Testis (tissue), 3 donors: ENCODE results near the gene ANKRD11. TPM values are rescaled to one million over a fixed set of nuclear protein-coding genes. Genes with fewer than 3 reads are reported as not detected.

Experiments used
- DNase-seq: peaks from one replicate; pipeline ENCODE4 v3.0.0-alpha.2; 2019
- H3K27ac ChIP-seq, 2 donors: fragments of 200-600 bp; sonication (generic); one replicate each; pipeline ENCODE4 v1.5.1; 2019
- H3K27me3 ChIP-seq: fragments of 200-600 bp; sonication (generic); one replicate; pipeline ENCODE4 v1.5.1; 2019
- H3K36me3 ChIP-seq: fragments of 200-600 bp; sonication (generic); one replicate; pipeline ENCODE4 v1.5.1; 2017; ENCODE audit warnings: low read depth; ENCODE audit errors: missing control alignments
- H3K4me1 ChIP-seq: fragments of 200-600 bp; sonication (generic); one replicate; pipeline ENCODE4 v1.5.1; 2019
- H3K4me3 ChIP-seq, 2 donors: fragments of 200-600 bp; sonication (generic); one replicate each; pipeline ENCODE4 v1.5.1; 2017 to 2019
- H3K9me3 ChIP-seq: fragments of 200-600 bp; sonication (generic); one replicate; pipeline ENCODE4 v1.5.1; 2017
- CTCF ChIP-seq, 3 experiments: fragments of 450-650 bp in 2 of 3; fragments of 200-600 bp in 1 of 3; sonication (generic) in 1 of 3; IDR thresholded peaks; one replicate each; pipeline ENCODE4 v1.5.1; 2016 to 2019; ENCODE audit warnings: antibody characterized with exemption in 3 of 3, mild to moderate bottlenecking in 2 of 3, moderate library complexity in 1 of 3
- POLR2A ChIP-seq: fragments of 450-650 bp; IDR thresholded peaks from one replicate; pipeline ENCODE4 v1.6.1; 2017; ENCODE audit warnings: antibody characterized with exemption, mild to moderate bottlenecking, moderate library complexity
- WGBS, 2 donors: methylation state at CpG; one replicate each; pipeline ENCODE4 v1.1.5; 2018; 5-methylcytosine and 5-hydroxymethylcytosine counted together
- intact Hi-C: fragments of 100-400 bp; cut with DNase I; formaldehyde crosslinking; loops from one replicate; pipeline ENCODE4 v1.15.1; 2023; ENCODE audit warnings: low total_unique reads
- polyA plus RNA-seq: library from polyadenylated mRNA; stranded (reverse); fragments of 350-450 nt; fragmentation: Illumina TruSeq; extraction: RNeasy Lipid Tissue Mini Kit (QIAGEN cat#74804); gene quantifications from one replicate; pipeline ENCODE4 v1.2.3, GENCODE V29; 2014; ENCODE audit warnings: low read depth, low replicate concordance; ENCODE audit not compliant: insufficient read depth
- total RNA-seq, 2 donors: library from RNA; depleted of rRNA; stranded (reverse); fragments of >200 nt; gene quantifications; one replicate each; pipeline ENCODE4 v1.2.3, GENCODE V29; 2016

ANKRD11 gene
- total and polyA plus RNA-seq, 3 donors from 2014 or later: 49.7 to 187 (median 150) TPM

- no peak for DNase-seq
- 71 to 75% methylated on average over 13 to 20 of the region's 20 CpGs for WGBS, 2 donors
- TF ChIP-seq POLR2A: no peak
- Histone ChIP-seq H3K27me3 (no peaks in the 10 kb centered on the region), H3K9me3 (no peaks in the 10 kb centered on the region), H3K36me3 (no peaks in the 10 kb centered on the region), H3K4me1 (peaks cover 31% of the 10 kb centered on the region), H3K27ac (no peak overlapping the region), H3K4me3 (no peak overlapping the region)
- intact Hi-C loops: no loop called here
Measured at GRCh38 chr16:89315791-89316581, 174.4 kb downstream of the ANKRD11 start.

- TF ChIP-seq CTCF (IDR thresholded peaks at IDR 0.05): no peak
- no peak for TF ChIP-seq POLR2A
- no peak for DNase-seq
- 83 to 87% methylated on average over 13 to 19 of the region's 19 CpGs for WGBS, 2 donors
- no peak overlapping the region for H3K4me3 ChIP-seq
- no peaks in the 10 kb centered on the region for H3K9me3 ChIP-seq
- H3K4me1 ChIP-seq: peaks cover 23% of the 10 kb centered on the region
- H3K27me3 ChIP-seq: no peaks in the 10 kb centered on the region
- H3K36me3 ChIP-seq: no peaks in the 10 kb centered on the region
- H3K27ac ChIP-seq: no peak overlapping the region
- intact Hi-C loops: no loop called here
Measured at GRCh38 chr16:89315271-89315670, 175.1 kb downstream of the ANKRD11 start.

- no peak overlapping the region for H3K27ac ChIP-seq
- intact Hi-C loops: no loop called here
- peaks cover 19% of the 10 kb centered on the region for H3K4me1 ChIP-seq
- H3K27me3 ChIP-seq: no peaks in the 10 kb centered on the region
- TF ChIP-seq POLR2A (no peak), CTCF (IDR thresholded peaks at IDR 0.05) (no peak)
- DNase-seq: no peak
- no peak overlapping the region for H3K4me3 ChIP-seq
- WGBS, 2 donors: 71 to 86% methylated on average over 6 to 8 of the region's 8 CpGs
- no peaks in the 10 kb centered on the region for H3K9me3 ChIP-seq
- no peaks in the 10 kb centered on the region for H3K36me3 ChIP-seq
Measured at GRCh38 chr16:89314854-89315253, 175.5 kb downstream of the ANKRD11 start.

GRCh38 chr16:89314357-89314756 lies 176.0 kb downstream of the ANKRD11 start:
- TF ChIP-seq POLR2A: no peak
- TF ChIP-seq CTCF (IDR thresholded peaks at IDR 0.05): no peak
- 77% methylated on average over 14 of the region's 14 CpGs for WGBS, 2 donors
- no peak overlapping the region for H3K27ac ChIP-seq
- no peak overlapping the region for H3K4me3 ChIP-seq
- H3K36me3 ChIP-seq: no peaks in the 10 kb centered on the region
- H3K9me3 ChIP-seq: no peaks in the 10 kb centered on the region
- intact Hi-C loops: no loop called here
- peaks cover 15% of the 10 kb centered on the region for H3K4me1 ChIP-seq
- H3K27me3 ChIP-seq: no peaks in the 10 kb centered on the region
- no peak for DNase-seq

GRCh38 chr16:89313583-89313982 lies 176.8 kb downstream of the ANKRD11 start:
- H3K4me1 ChIP-seq: peaks cover 18% of the 10 kb centered on the region
- no peak for TF ChIP-seq CTCF (IDR thresholded peaks at IDR 0.05)
- TF ChIP-seq POLR2A: no peak
- no peak overlapping the region for H3K27ac ChIP-seq
- no peaks in the 10 kb centered on the region for H3K36me3 ChIP-seq
- no peaks in the 10 kb centered on the region for H3K27me3 ChIP-seq
- no peak for DNase-seq
- no peak overlapping the region for H3K4me3 ChIP-seq
- intact Hi-C loops: no loop called here
- 54 to 61% methylated on average over 3 of the region's 3 CpGs for WGBS, 2 donors
- H3K9me3 ChIP-seq: no peaks in the 10 kb centered on the region
